Tibial nerve (tissue), 4 donors: Measurements from ENCODE around the gene LRRN2. TPM values are rescaled to one million over a fixed set of nuclear protein-coding genes. Genes with fewer than 3 reads are reported as not detected.

Experiments
- DNase-seq, 2 donors: peaks; one replicate each; pipeline ENCODE4 v3.0.0-alpha.2; 2019; ENCODE audit warnings: low spot score in 2 of 2
- H3K27ac ChIP-seq, 4 donors: fragments of 200-600 bp; sonication (generic) in 3 of 4; one replicate each; pipeline ENCODE4 v1.5.1; 2017 to 2019; ENCODE audit warnings: mild to moderate bottlenecking in 1 of 4
- H3K27me3 ChIP-seq, 2 donors: fragments of 200-600 bp; sonication (generic) in 1 of 2; one replicate each; pipeline versions ENCODE4 v1.5.1 to v1.6.0; 2017 to 2019
- H3K36me3 ChIP-seq, 3 donors: fragments of 200-600 bp; sonication (generic); one replicate each; pipeline ENCODE4 v1.5.1; 2018 to 2019
- H3K4me1 ChIP-seq, 4 donors: fragments of 200-600 bp; sonication (generic) in 3 of 4; one replicate each; pipeline ENCODE4 v1.5.1; 2017 to 2019
- H3K4me3 ChIP-seq, 4 donors: fragments of 200-600 bp; sonication (generic) in 3 of 4; one replicate each; pipeline ENCODE4 v1.5.1; 2017 to 2019; ENCODE audit warnings: mild to moderate bottlenecking in 1 of 4, moderate library complexity in 1 of 4
- H3K9me3 ChIP-seq, 4 donors: fragments of 200-600 bp; sonication (generic) in 3 of 4; one replicate each; pipeline ENCODE4 v1.5.1; 2017 to 2019
- CTCF ChIP-seq, 5 experiments: fragments of 200-600 bp in 3 of 5; fragments of 450-650 bp in 2 of 5; sonication (generic) in 3 of 5; IDR thresholded peaks; one replicate each; pipeline ENCODE4 v1.5.1; 2016 to 2019; ENCODE audit warnings: antibody characterized with exemption in 5 of 5, mild to moderate bottlenecking in 3 of 5, moderate library complexity in 2 of 5
- EP300 ChIP-seq, 2 donors: sonication (generic); formaldehyde crosslinking; IDR thresholded peaks; one replicate each; pipeline ENCODE4 v1.6.1; 2017; ENCODE audit warnings: antibody characterized with exemption in 2 of 2, mild to moderate bottlenecking in 1 of 2
- POLR2A ChIP-seq, 2 donors: fragments of 450-650 bp; IDR thresholded peaks; one replicate each; pipeline ENCODE4 v1.6.1; 2017; ENCODE audit warnings: antibody characterized with exemption in 2 of 2, mild to moderate bottlenecking in 2 of 2, moderate library complexity in 2 of 2
- WGBS, 2 donors: methylation state at CpG; one replicate each; pipeline ENCODE4 v1.1.5; 2018; 5-methylcytosine and 5-hydroxymethylcytosine counted together
- total RNA-seq, 4 donors: library from RNA; depleted of rRNA; stranded (reverse); fragments of >200 nt; gene quantifications; one replicate each; pipeline ENCODE4 v1.1.0, GENCODE V29; 2016

The LRRN2 gene
- total RNA-seq, 4 donors from 2014 or later, result 3.6 to 22.9 (median 14.5) TPM

GRCh38 chr1:204645251-204645650 lies 40.3 kb downstream of the LRRN2 start:
- Histone ChIP-seq H3K36me3 (no peaks in the 10 kb centered on the region), H3K27ac (no peak overlapping the region), H3K4me3 (no peak overlapping the region), H3K9me3 (no peaks in the 10 kb centered on the region), H3K4me1 (no peaks in the 10 kb centered on the region), H3K27me3 (no peaks in the 10 kb centered on the region)
- TF ChIP-seq CTCF (IDR thresholded peaks at IDR 0.05) (no peak), POLR2A (IDR thresholded peaks at IDR 0.05) (no peak), EP300 (IDR thresholded peaks at IDR 0.05) (no peak)
- WGBS, 2 donors, result 81 to 84% methylated on average over 3 of the region's 3 CpGs
- no peak for DNase-seq

- 85 to 92% methylated on average over 6 of the region's 6 CpGs for WGBS, 2 donors
- TF ChIP-seq CTCF (IDR thresholded peaks at IDR 0.05) (no peak), EP300 (IDR thresholded peaks at IDR 0.05) (no peak), POLR2A (IDR thresholded peaks at IDR 0.05) (no peak)
- DNase-seq, result no peak
- Histone ChIP-seq H3K27ac (no peak overlapping the region), H3K4me3 (no peak overlapping the region), H3K4me1 (peaks cover 0 to 2% (median 0%) of the 10 kb centered on the region in 4 donors), H3K27me3 (no peaks in the 10 kb centered on the region), H3K36me3 (no peaks in the 10 kb centered on the region), H3K9me3 (no peaks in the 10 kb centered on the region)
Measured at GRCh38 chr1:204643503-204643902, 42.0 kb downstream of the LRRN2 start.

- no peak for TF ChIP-seq CTCF (IDR thresholded peaks at IDR 0.05)
- H3K27ac ChIP-seq, result no peak overlapping the region
- H3K27me3 ChIP-seq, result no peaks in the 10 kb centered on the region
- H3K4me1 ChIP-seq, result peaks cover 0 to 17% (median 0%) of the 10 kb centered on the region in 4 donors
- H3K4me3 ChIP-seq, result no peak overlapping the region
- 90 to 91% methylated on average over 3 of the region's 3 CpGs for WGBS, 2 donors
- no peaks in the 10 kb centered on the region for H3K9me3 ChIP-seq
- DNase-seq, result no peak
- no peaks in the 10 kb centered on the region for H3K36me3 ChIP-seq
Measured at GRCh38 chr1:204641936-204642335, 43.6 kb downstream of the LRRN2 start.

- no peak for TF ChIP-seq CTCF (IDR thresholded peaks at IDR 0.05)
- TF ChIP-seq EP300 (IDR thresholded peaks at IDR 0.05), result no peak
- TF ChIP-seq POLR2A (IDR thresholded peaks at IDR 0.05), result no peak
- Histone ChIP-seq H3K27me3 (no peaks in the 10 kb centered on the region), H3K4me1 (peaks cover 0 to 17% (median 0%) of the 10 kb centered on the region in 4 donors), H3K36me3 (no peaks in the 10 kb centered on the region), H3K27ac (no peak overlapping the region), H3K4me3 (no peak overlapping the region), H3K9me3 (no peaks in the 10 kb centered on the region)
- WGBS, 2 donors, result 61 to 83% methylated on average over 1 of the region's 1 CpG
- no peak for DNase-seq
Measured at GRCh38 chr1:204641455-204641854, 44.1 kb downstream of the LRRN2 start.

- DNase-seq, result no peak
- no peaks in the 10 kb centered on the region for H3K27me3 ChIP-seq
- no peak overlapping the region for H3K27ac ChIP-seq
- no peak for TF ChIP-seq EP300 (IDR thresholded peaks at IDR 0.05)
- TF ChIP-seq CTCF (IDR thresholded peaks at IDR 0.05), result no peak
- TF ChIP-seq POLR2A (IDR thresholded peaks at IDR 0.05), result no peak
- H3K36me3 ChIP-seq, result no peaks in the 10 kb centered on the region
- WGBS, 2 donors, result 83 to 91% methylated on average over 2 of the region's 2 CpGs
- no peaks in the 10 kb centered on the region for H3K9me3 ChIP-seq
- H3K4me3 ChIP-seq, result no peak overlapping the region
- H3K4me1 ChIP-seq, result peaks cover 0 to 17% (median 0%) of the 10 kb centered on the region in 4 donors
Measured at GRCh38 chr1:204640578-204640977, 45.0 kb downstream of the LRRN2 start.
